Activated naive CD4-positive, alpha-beta T cell treated with anti-CD3 and anti-CD28 coated beads for 36 hours (primary cell): ENCODE measurements around the gene FAM171A2. TPM values are rescaled to one million over a fixed set of nuclear protein-coding genes. Genes with fewer than 3 reads are reported as not detected.
"Not testable (repeated sequence)": the region's sequence is repeated elsewhere in the genome, so short reads cannot be mapped to it uniquely, and the experiment has no call there.

Source experiments
- CTCF ChIA-PET: fragments of 350-600 bp; sonication (Branson Sonifier 250); formaldehyde crosslinking; loops from one replicate; lab custom pipeline; 2021; ENCODE audit warnings: antibody characterized with exemption; lab: Charles Lee
- DNase-seq: peaks from one replicate; pipeline ENCODE4 v3.0.0-alpha.2; 2020
- H3K27ac Mint-ChIP-seq: one replicate; pipeline ENCODE4 v1.8.0; 2021; ENCODE audit warnings: mild to moderate bottlenecking, mixed read lengths
- H3K27me3 Mint-ChIP-seq: one replicate; pipeline ENCODE4 v1.8.0; 2021; ENCODE audit warnings: low read depth, mixed read lengths
- H3K36me3 Mint-ChIP-seq: one replicate; pipeline ENCODE4 v1.8.0; 2021; ENCODE audit warnings: low read depth, mixed read lengths
- H3K4me1 Mint-ChIP-seq: one replicate; pipeline ENCODE4 v1.8.0; 2021; ENCODE audit warnings: low read depth, mixed read lengths
- H3K4me3 Mint-ChIP-seq: one replicate; pipeline ENCODE4 v1.8.0; 2021; ENCODE audit warnings: mild to moderate bottlenecking, moderate library complexity, mixed read lengths
- H3K9me3 Mint-ChIP-seq: one replicate; pipeline ENCODE4 v1.8.0; 2021; ENCODE audit warnings: mixed read lengths
- intact Hi-C: fragments of 100-400 bp; cut with micrococcal nuclease; formaldehyde crosslinking; loops from one replicate; pipeline ENCODE4 v1.15.1; 2023
- total RNA-seq, 2 experiments: library from RNA; stranded (reverse); gene quantifications; one replicate each; pipeline ENCODE4 v1.2.3, GENCODE V29; 2021

Gene FAM171A2
- total RNA-seq, 2 experiments from 2014 or later: 0.12 to 0.21 TPM

DNA sequence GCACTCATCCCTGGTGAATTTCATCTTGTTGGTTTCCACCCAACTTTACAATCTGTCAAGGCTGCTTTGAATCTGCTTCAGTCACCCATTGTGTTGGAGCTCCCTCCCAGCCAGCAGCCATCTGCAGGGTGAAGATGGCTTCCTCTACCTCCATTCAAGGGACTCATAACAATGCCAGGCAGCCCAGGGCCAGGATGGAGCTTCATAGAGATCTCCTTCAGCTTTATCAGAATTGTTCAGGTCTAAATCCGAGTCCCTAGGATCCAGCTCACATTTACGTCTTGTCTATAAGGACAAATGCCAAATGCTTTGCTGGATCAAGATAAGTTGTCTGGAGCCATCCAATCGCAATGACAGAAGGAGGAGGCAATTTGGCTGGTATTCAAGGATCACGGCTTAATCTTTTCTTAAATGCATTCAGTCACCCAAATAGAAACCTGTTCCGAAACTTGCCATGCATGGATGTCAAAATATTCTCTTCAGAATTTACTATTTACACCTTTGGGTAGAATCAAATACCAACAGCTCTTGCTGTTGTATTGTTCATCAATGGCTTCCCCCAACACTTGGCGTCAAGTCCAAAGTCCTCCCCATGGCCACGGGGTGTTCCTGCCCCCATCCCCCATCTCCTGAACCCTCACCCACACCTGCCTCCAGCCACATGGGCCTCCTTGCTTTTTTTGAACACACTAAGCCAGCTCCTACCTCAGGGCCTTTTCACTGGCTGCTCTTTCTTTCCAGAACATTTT is 3.8 kb upstream of the FAM171A2 start:
- DNase-seq: no peak
- no peak overlapping the region for H3K27ac Mint-ChIP-seq
- H3K9me3 Mint-ChIP-seq: no peaks in the 10 kb centered on the region
- H3K4me1 Mint-ChIP-seq: peaks cover 5% of the 10 kb centered on the region
- intact Hi-C loops: no loop called here
- no peaks in the 10 kb centered on the region for H3K36me3 Mint-ChIP-seq
- H3K4me3 Mint-ChIP-seq: no peak overlapping the region
- CTCF ChIA-PET: interaction anchor here (0.7 to 2.4 kb wide), 4 partner anchors 11 to 321 kb away, joined by 3 to 5 read pairs (median 4); no protein-coding TSS in a partner anchor
- peaks cover 28% of the 10 kb centered on the region for H3K27me3 Mint-ChIP-seq

- H3K4me1 Mint-ChIP-seq, intact Hi-C loops, H3K9me3 Mint-ChIP-seq, H3K4me3 Mint-ChIP-seq, H3K27ac Mint-ChIP-seq, DNase-seq, H3K36me3 Mint-ChIP-seq: not testable (repeated sequence)
- peaks cover 18% of the 10 kb centered on the region for H3K27me3 Mint-ChIP-seq
- CTCF ChIA-PET: interaction anchor here (0.6 to 1.3 kb wide), 3 partner anchors 13 to 155 kb away, joined by 3 to 5 read pairs (median 5); no protein-coding TSS in a partner anchor
These were observed 1.4 kb upstream of the FAM171A2 start for GRCh38 chr17:44365051-44365450.

GRCh38 chr17:44362949-44363612 is 572 bp downstream of the FAM171A2 start:
- H3K36me3 Mint-ChIP-seq: no peaks in the 10 kb centered on the region
- intact Hi-C loops: no loop called here
- H3K27me3 Mint-ChIP-seq: peaks cover 15% of the 10 kb centered on the region
- H3K4me1 Mint-ChIP-seq: peaks cover 4% of the 10 kb centered on the region
- no peak overlapping the region for H3K27ac Mint-ChIP-seq
- DNase-seq: no peak
- CTCF ChIA-PET: interaction anchor here (0.6 to 2.6 kb wide), 11 partner anchors 9 to 177 kb away, joined by 3 to 13 read pairs (median 4); partner anchors contain the start of gene TMUB2
- H3K4me3 Mint-ChIP-seq: peak overlapping the region; percentile 63
- no peaks in the 10 kb centered on the region for H3K9me3 Mint-ChIP-seq

GRCh38 chr17:44362459-44362948 is 1.1 kb downstream of the FAM171A2 start:
- Mint-ChIP-seq H3K27me3 (peaks cover 15% of the 10 kb centered on the region), H3K4me3 (no peak overlapping the region), H3K36me3 (no peaks in the 10 kb centered on the region), H3K4me1 (peaks cover 4% of the 10 kb centered on the region), H3K9me3 (no peaks in the 10 kb centered on the region), H3K27ac (no peak overlapping the region)
- CTCF ChIA-PET: interaction anchor here (1.1 to 2.6 kb wide), 3 partner anchors 13 to 105 kb away, joined by 3 to 13 read pairs (median 5); no protein-coding TSS in a partner anchor
- intact Hi-C loops: no loop called here
- no peak for DNase-seq

DNA sequence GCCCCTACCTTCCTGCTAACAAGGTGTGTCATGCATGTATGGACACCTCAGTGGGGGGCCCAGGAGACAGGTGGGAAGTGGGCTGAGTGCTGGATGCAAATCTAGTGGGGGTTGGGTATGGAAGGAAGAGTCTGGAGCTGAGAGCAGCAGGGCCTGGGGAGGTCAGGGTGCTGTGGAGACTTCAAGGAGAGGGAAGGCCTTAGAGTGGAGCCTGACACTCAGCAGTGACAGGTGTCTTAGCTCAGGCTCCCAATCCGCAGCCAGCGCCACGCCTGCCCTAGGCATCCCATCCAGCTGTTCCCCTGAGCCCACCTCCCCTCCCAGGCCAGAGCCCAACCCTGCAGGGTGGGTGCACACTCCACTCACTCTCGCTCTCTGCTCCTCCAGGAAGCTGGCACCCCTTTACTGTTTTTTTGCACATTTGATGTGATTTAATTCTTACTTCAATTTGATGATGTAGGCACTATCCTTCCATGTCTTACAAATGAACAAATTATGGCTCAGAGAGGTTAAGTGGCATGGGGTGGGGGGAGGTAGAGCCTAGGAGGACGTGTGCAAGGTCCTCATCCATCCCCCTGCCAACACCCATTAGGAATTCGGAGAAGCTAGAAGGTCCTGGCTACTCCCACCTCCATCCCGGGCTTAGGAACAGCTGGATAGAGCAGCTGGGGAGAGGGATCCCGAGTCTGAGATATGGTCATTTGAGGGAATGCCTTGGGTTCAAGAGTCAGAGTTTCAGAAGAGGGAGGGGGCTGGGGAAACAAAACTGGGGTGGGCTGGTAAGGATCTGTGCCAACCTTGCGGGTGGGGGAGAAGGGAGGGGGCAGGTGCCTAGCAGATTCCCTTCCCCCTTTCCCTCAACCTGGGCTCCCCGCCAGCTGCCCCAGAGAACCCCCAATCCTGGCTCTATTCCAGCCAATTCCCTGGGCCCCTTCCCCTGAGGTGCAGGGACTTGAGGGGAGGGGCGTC is 2.1 kb downstream of the FAM171A2 start:
- CTCF ChIA-PET: interaction anchor here (0.5 to 2.6 kb wide), 4 partner anchors 8 to 424 kb away, joined by 3 to 13 read pairs (median 5); no protein-coding TSS in a partner anchor
- Mint-ChIP-seq H3K27ac (no peak overlapping the region), H3K36me3 (no peaks in the 10 kb centered on the region), H3K27me3 (peaks cover 10% of the 10 kb centered on the region), H3K4me3 (no peak overlapping the region), H3K4me1 (peaks cover 4% of the 10 kb centered on the region), H3K9me3 (no peaks in the 10 kb centered on the region)
- intact Hi-C loops: no loop called here
- DNase-seq: no peak

GRCh38 chr17:44360826-44361225 is 2.8 kb downstream of the FAM171A2 start:
- peaks cover 4% of the 10 kb centered on the region for H3K4me1 Mint-ChIP-seq
- intact Hi-C loops: no loop called here
- CTCF ChIA-PET: interaction anchor here (0.5 to 2.1 kb wide), 2 partner anchors 15 to 424 kb away, joined by 3 to 7 read pairs; no protein-coding TSS in a partner anchor

DNA sequence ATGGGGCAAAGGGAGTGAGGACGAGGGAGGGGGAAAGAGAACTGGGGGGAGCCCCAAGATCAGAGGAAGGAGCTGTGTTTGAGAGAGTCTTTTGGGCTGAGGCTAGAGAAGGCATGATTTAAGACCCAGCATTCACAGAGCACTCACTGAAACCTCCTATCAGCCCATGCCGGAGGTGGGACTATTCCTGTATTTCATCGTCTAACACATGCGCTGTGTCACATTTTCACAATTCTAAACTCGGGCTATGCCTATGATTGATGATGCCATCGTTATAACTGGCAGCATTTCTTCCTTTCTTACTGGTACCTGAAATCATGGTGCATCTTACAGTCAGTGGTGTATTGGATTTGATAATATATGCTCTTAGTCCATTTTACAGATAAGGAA is 3.5 kb downstream of the FAM171A2 start:
- no peaks in the 10 kb centered on the region for H3K9me3 Mint-ChIP-seq
- intact Hi-C loops: no loop called here
- no peak overlapping the region for H3K27ac Mint-ChIP-seq
- DNase-seq: no peak
- H3K4me3 Mint-ChIP-seq: no peak overlapping the region
- H3K27me3 Mint-ChIP-seq: peaks cover 6% of the 10 kb centered on the region
- CTCF ChIA-PET: interaction anchor here (2.1 kb wide), 1 partner anchor 16 kb away, joined by 7 read pairs; no protein-coding TSS in a partner anchor
- no peaks in the 10 kb centered on the region for H3K36me3 Mint-ChIP-seq
- peaks cover 4% of the 10 kb centered on the region for H3K4me1 Mint-ChIP-seq

More at GRCh38 chr17:44360826-44361225, 2.8 kb downstream of the FAM171A2 start:
- DNase-seq: no peak
- H3K27ac Mint-ChIP-seq: no peak overlapping the region
- peaks cover 6% of the 10 kb centered on the region for H3K27me3 Mint-ChIP-seq
- no peaks in the 10 kb centered on the region for H3K36me3 Mint-ChIP-seq
- H3K9me3 Mint-ChIP-seq: no peaks in the 10 kb centered on the region
- no peak overlapping the region for H3K4me3 Mint-ChIP-seq

DNA sequence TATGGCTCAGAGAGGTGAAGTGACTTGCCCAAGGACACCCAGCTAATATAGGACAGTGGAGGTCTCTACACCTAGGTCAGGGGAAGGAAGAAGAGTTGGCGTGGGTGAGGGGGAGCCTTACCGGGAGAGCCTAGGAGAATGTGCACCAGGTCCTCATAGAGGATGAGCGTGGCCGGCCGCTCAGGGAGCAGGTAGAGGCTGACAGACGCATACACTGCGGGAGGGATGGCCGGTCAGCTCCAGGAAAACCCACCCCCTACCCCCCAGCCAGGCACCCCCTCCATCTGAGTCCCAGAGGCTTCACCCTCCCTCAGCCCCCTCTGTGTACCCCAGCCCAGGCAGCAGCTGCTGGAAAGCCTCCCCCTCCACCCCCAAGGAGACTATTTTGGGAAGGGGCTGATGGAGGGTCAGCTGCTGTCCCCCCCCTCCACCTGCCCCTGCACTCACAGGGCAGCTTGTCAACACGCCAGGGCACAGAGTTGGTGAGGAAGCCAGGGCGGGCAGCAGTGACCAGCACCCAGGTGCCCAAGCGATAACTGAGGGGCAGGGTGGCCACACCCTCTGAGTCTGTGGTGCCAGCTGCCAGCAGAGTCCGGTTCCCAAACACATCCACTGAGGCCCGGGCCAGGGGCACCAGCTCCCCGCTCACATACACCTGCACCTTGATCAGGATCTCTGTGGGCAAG is 4.1 kb downstream of the FAM171A2 start:
- intact Hi-C loops: no loop called here
- H3K27me3 Mint-ChIP-seq: peaks cover 2% of the 10 kb centered on the region
- no peaks in the 10 kb centered on the region for H3K9me3 Mint-ChIP-seq

DNA sequence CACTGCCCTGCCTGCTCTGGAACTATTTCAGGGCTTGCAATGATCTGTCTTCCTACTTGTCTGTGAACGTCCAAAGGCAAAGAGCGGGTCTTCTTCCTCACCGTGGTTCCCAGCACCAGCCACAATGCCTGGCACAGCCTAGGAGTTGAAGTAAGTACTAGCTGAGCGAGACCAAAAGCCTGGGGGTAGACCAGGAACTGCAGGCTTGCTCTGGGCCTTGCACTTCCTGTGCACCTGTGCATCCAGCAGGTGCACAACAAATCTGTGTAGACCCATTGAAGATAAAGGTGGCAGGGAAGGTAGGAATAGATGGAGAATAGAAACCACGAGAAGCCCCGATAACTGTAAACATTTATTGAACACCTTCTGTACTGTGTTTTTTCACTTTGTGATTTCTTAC is 4.6 kb downstream of the FAM171A2 start:
- H3K4me1 Mint-ChIP-seq: peaks cover 4% of the 10 kb centered on the region
- peaks cover 2% of the 10 kb centered on the region for H3K27me3 Mint-ChIP-seq
- H3K4me3 Mint-ChIP-seq: no peak overlapping the region
- CTCF ChIA-PET: interaction anchor here (0.8 to 2.1 kb wide), 3 partner anchors 11 to 175 kb away, joined by 3 to 7 read pairs (median 3); no protein-coding TSS in a partner anchor
- H3K9me3 Mint-ChIP-seq: no peaks in the 10 kb centered on the region
- no peaks in the 10 kb centered on the region for H3K36me3 Mint-ChIP-seq
- intact Hi-C loops: no loop called here
- H3K27ac Mint-ChIP-seq: no peak overlapping the region
- DNase-seq: no peak

More for the DNA sequence above, 4.1 kb downstream of the FAM171A2 start:
- Mint-ChIP-seq H3K36me3 (no peaks in the 10 kb centered on the region), H3K4me3 (no peak overlapping the region), H3K27ac (no peak overlapping the region), H3K4me1 (peaks cover 4% of the 10 kb centered on the region)
- no peak for DNase-seq
- CTCF ChIA-PET: interaction anchor here (2.1 kb wide), 1 partner anchor 16 kb away, joined by 7 read pairs; no protein-coding TSS in a partner anchor

GRCh38 chr17:44358066-44358465 is 5.6 kb downstream of the FAM171A2 start:
- Mint-ChIP-seq H3K4me1 (peaks cover 5% of the 10 kb centered on the region), H3K27ac (no peak overlapping the region), H3K9me3 (no peaks in the 10 kb centered on the region), H3K27me3 (peaks cover 3% of the 10 kb centered on the region), H3K36me3 (no peaks in the 10 kb centered on the region), H3K4me3 (no peak overlapping the region)
- intact Hi-C loops: no loop called here
- CTCF ChIA-PET: interaction anchor here (0.5 to 1.4 kb wide), 9 partner anchors 8 to 512 kb away, joined by 3 to 5 read pairs (median 3); partner anchors contain the start of gene GRN
- DNase-seq: no peak

GRCh38 chr17:44356241-44356640 is 7.4 kb downstream of the FAM171A2 start:
- Mint-ChIP-seq H3K4me3 (no peak overlapping the region), H3K27me3 (peaks cover 4% of the 10 kb centered on the region), H3K27ac (no peak overlapping the region), H3K9me3 (no peaks in the 10 kb centered on the region), H3K4me1 (peaks cover 7% of the 10 kb centered on the region), H3K36me3 (peaks cover 5% of the 10 kb centered on the region)
- intact Hi-C loops: no loop called here
- DNase-seq: no peak
- CTCF ChIA-PET: interaction anchor here (0.6 to 2.2 kb wide), 3 partner anchors 11 to 184 kb away, joined by 3 to 5 read pairs (median 3); no protein-coding TSS in a partner anchor
